H9 (cell line): ENCODE measurements around the gene MRPL52. TPM values are rescaled to one million over a fixed set of nuclear protein-coding genes. Genes with fewer than 3 reads are reported as not detected.

Experiments used
- DNase-seq: peaks from one replicate; pipeline ENCODE4 v3.0.0-alpha.2; 2017
- H2AFZ ChIP-seq: one replicate; pipeline ENCODE4 v1.6.1; 2013; ENCODE audit warnings: mild to moderate bottlenecking, low read length, control low read depth, moderate library complexity
- H2AK5ac ChIP-seq: 2 replicates; pipeline ENCODE4 v1.6.1; 2013; ENCODE audit warnings: low read length, control low read depth, mixed read lengths; ENCODE audit not compliant: insufficient read length
- H2BK120ac ChIP-seq: one replicate; pipeline ENCODE4 v1.6.1; 2013; ENCODE audit warnings: low read depth, mild to moderate bottlenecking, low read length, control low read depth, inconsistent platforms; ENCODE audit not compliant: poor library complexity, severe bottlenecking
- H2BK12ac ChIP-seq: 2 replicates; pipeline ENCODE4 v1.6.1; 2013; ENCODE audit warnings: low read length, control low read depth, mixed read lengths, low read depth; ENCODE audit not compliant: insufficient read length
- H2BK15ac ChIP-seq: 2 replicates; pipeline ENCODE4 v1.6.1; 2013; ENCODE audit warnings: low read depth, low read length, control low read depth
- H2BK20ac ChIP-seq: one replicate; pipeline ENCODE4 v1.6.1; 2013; ENCODE audit warnings: low read depth, mild to moderate bottlenecking, low read length, control low read depth, inconsistent platforms; ENCODE audit not compliant: poor library complexity, severe bottlenecking
- H2BK5ac ChIP-seq: 2 replicates; pipeline ENCODE4 v1.6.1; 2013; ENCODE audit warnings: low read length, control low read depth, mixed read lengths; ENCODE audit not compliant: insufficient read length
- H3K14ac ChIP-seq: 2 replicates; pipeline ENCODE4 v1.6.1; 2013; ENCODE audit warnings: low read length, control low read depth; ENCODE audit not compliant: insufficient read depth
- H3K18ac ChIP-seq: 2 replicates; pipeline ENCODE4 v1.6.1; 2013; ENCODE audit warnings: low read depth, mild to moderate bottlenecking, mixed read lengths, low read length, control low read depth; ENCODE audit not compliant: insufficient read length
- H3K23ac ChIP-seq: 2 replicates; pipeline ENCODE4 v1.6.1; 2013; ENCODE audit warnings: low read length, control low read depth, mixed read lengths, low read depth; ENCODE audit not compliant: insufficient read length
- H3K23me2 ChIP-seq: 2 replicates; pipeline ENCODE4 v1.6.1; 2013; ENCODE audit warnings: low read depth, mild to moderate bottlenecking, mixed read lengths, low read length, control low read depth; ENCODE audit not compliant: insufficient read length, poor library complexity, severe bottlenecking
- H3K27ac ChIP-seq: 2 replicates; pipeline ENCODE4 v1.5.1; 2013; ENCODE audit warnings: low read length, control low read depth, mixed read lengths, low read depth; ENCODE audit not compliant: insufficient read length
- H3K27me3 ChIP-seq: 2 replicates; pipeline ENCODE4 v1.6.1; 2013; ENCODE audit warnings: low read length, control low read depth, inconsistent platforms; ENCODE audit not compliant: insufficient read depth
- H3K4ac ChIP-seq: 2 replicates; pipeline ENCODE4 v1.6.1; 2013; ENCODE audit warnings: low read depth, mild to moderate bottlenecking, control low read depth, inconsistent platforms, low read length, moderate library complexity
- H3K4me1 ChIP-seq: 2 replicates; pipeline ENCODE4 v1.6.1; 2013; ENCODE audit warnings: low read length, control low read depth, inconsistent platforms; ENCODE audit not compliant: insufficient read depth
- H3K4me2 ChIP-seq: 2 replicates; pipeline ENCODE4 v1.6.1; 2013; ENCODE audit warnings: low read length, control low read depth, mixed read lengths; ENCODE audit not compliant: insufficient read length, insufficient read depth
- H3K56ac ChIP-seq: 2 replicates; pipeline ENCODE4 v1.6.1; 2013; ENCODE audit warnings: low read depth, mild to moderate bottlenecking, mixed read lengths, low read length, control low read depth; ENCODE audit not compliant: insufficient read length
- H3K79me1 ChIP-seq: 2 replicates; pipeline ENCODE4 v1.6.1; 2013; ENCODE audit warnings: low read depth, mild to moderate bottlenecking, moderate library complexity, low read length, control low read depth, inconsistent platforms; ENCODE audit not compliant: insufficient read depth, poor library complexity, severe bottlenecking
- H3K79me2 ChIP-seq: 2 replicates; pipeline ENCODE4 v1.6.1; 2013; ENCODE audit warnings: low read length, control low read depth, inconsistent platforms; ENCODE audit not compliant: insufficient read depth
- H3K9ac ChIP-seq: 2 replicates; pipeline ENCODE4 v1.6.1; 2013; ENCODE audit warnings: low read length, control low read depth, mixed read lengths; ENCODE audit not compliant: insufficient read length; ENCODE audit errors: extremely low read depth
- H3K9me3 ChIP-seq: one replicate; pipeline ENCODE4 v1.6.1; 2013; ENCODE audit warnings: low read depth, low read length, inconsistent platforms; ENCODE audit not compliant: control insufficient read depth
- H3T11ph ChIP-seq: one replicate; pipeline ENCODE4 v1.6.1; 2013; ENCODE audit warnings: mild to moderate bottlenecking, low read length, control low read depth, inconsistent platforms
- H4K20me1 ChIP-seq: one replicate; pipeline ENCODE4 v1.6.1; 2013; ENCODE audit not compliant: control insufficient read depth, insufficient read length, insufficient read depth
- H4K5ac ChIP-seq: 2 replicates; pipeline ENCODE4 v1.6.1; 2013; ENCODE audit warnings: low read depth, mild to moderate bottlenecking, mixed read lengths, low read length, control low read depth; ENCODE audit not compliant: insufficient read length
- H4K8ac ChIP-seq: replicated peaks from 2 replicates; pipeline ENCODE4 v1.6.1; 2013; ENCODE audit warnings: low read length, control low read depth, mixed read lengths, low read depth; ENCODE audit not compliant: insufficient read length
- H4K91ac ChIP-seq: 2 replicates; pipeline ENCODE4 v1.6.1; 2013; ENCODE audit warnings: low read depth, mild to moderate bottlenecking, moderate library complexity, mixed read lengths, low read length, control low read depth; ENCODE audit not compliant: insufficient read length
- H3K27ac Mint-ChIP-seq, 3 experiments: 2 replicates in 2 of 3; 3 replicates in 1 of 3; pipeline ENCODE4 v1.8.0; 2020 to 2021; ENCODE audit warnings: mixed read lengths in 3 of 3, mild to moderate bottlenecking in 1 of 3, moderate library complexity in 1 of 3
- H3K27me3 Mint-ChIP-seq: 2 replicates; pipeline ENCODE4 v1.8.0; 2021; ENCODE audit warnings: low read depth, mild to moderate bottlenecking, moderate library complexity, mixed read lengths
- H3K36me3 Mint-ChIP-seq, 3 experiments: 2 replicates in 2 of 3; 3 replicates in 1 of 3; pipeline ENCODE4 v1.8.0; 2020 to 2021; ENCODE audit warnings: low read depth in 3 of 3, mixed read lengths in 3 of 3; ENCODE audit not compliant: insufficient read depth in 1 of 3
- H3K4me1 Mint-ChIP-seq, 2 experiments: 2 replicates each; pipeline ENCODE4 v1.8.0; 2020; ENCODE audit warnings: mixed read lengths in 2 of 2
- H3K4me3 Mint-ChIP-seq, 2 experiments: 2 replicates in 1 of 2; 3 replicates in 1 of 2; pipeline ENCODE4 v1.8.0; 2020 to 2021; ENCODE audit warnings: mild to moderate bottlenecking in 2 of 2, mixed read lengths in 2 of 2, moderate library complexity in 1 of 2
- H3K9me3 Mint-ChIP-seq, 2 experiments: 2 replicates in 1 of 2; 3 replicates in 1 of 2; pipeline ENCODE4 v1.8.0; 2020; ENCODE audit warnings: mild to moderate bottlenecking in 2 of 2, mixed read lengths in 2 of 2, moderate library complexity in 1 of 2
- CTCF ChIP-seq: fragments of 200-600 bp; sonication (generic); conservative IDR thresholded peaks from 3 replicates; pipeline ENCODE4 v1.8.0; 2021; ENCODE audit warnings: antibody characterized with exemption, mild to moderate bottlenecking
- WGBS: extraction: QIAGEN DNeasy Blood & Tissue Kit; methylation state at CpG from one replicate; pipeline ENCODE4 v1.1.7; 2013; ENCODE audit warnings: missing lambda C conversion rate, low lambda C conversion rate, mixed read lengths; ENCODE audit not compliant: insufficient read length; ENCODE audit errors: extremely low coverage; 5-methylcytosine and 5-hydroxymethylcytosine counted together
- total RNA-seq: library from RNA; stranded (reverse); gene quantifications from 2 replicates; pipeline ENCODE4 v1.2.1, GENCODE V29; 2021

MRPL52 gene
- total RNA-seq, 1 experiment from 2014 or later = 190 TPM

DNA sequence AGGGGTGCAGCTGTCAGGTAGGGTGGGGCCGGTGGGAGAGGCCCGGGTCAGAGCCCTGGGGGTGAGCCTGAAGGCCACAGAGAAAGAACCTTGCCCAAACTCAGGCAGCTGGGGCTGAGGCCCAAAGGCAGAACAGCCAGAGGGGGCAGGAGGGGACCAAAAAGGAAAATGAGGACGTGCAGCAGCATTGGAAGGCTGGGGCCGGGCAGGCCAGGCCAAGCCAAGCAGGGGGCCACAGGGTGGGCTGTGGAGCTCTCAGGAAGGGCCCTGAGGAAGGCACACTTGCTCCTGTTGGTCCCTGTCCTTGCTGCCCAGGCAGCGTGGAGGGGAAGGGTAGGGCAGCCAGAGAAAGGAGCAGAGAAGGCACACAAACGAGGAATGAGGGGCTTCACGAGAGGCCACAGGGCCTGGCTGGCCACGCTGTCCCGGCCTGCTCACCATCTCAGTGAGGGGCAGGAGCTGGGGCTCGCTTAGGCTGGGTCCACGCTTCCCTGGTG, 17.2 kb downstream of the MRPL52 start:
- no peaks in the 10 kb centered on the region for H3K9me3 ChIP-seq
- no peak overlapping the region for H3K9ac ChIP-seq
- H3K4me2 ChIP-seq = no peak overlapping the region
- H3K23me2 ChIP-seq = no peaks in the 10 kb centered on the region
- H3K9me3 Mint-ChIP-seq = no peaks in the 10 kb centered on the region
- WGBS = no CpG with 5 or more reads among the region's 11 CpGs
- H3K4me3 Mint-ChIP-seq = no peak overlapping the region
- no peak overlapping the region for H3K18ac ChIP-seq
- peaks cover 23 to 28% of the 10 kb centered on the region in 2 experiments for H3K4me1 Mint-ChIP-seq
- peaks cover 2% of the 10 kb centered on the region; the same call in 1 of the 2 replicates for H3K4me1 ChIP-seq
- H2AFZ ChIP-seq = no peak overlapping the region
- no peak overlapping the region for H2BK120ac ChIP-seq
- H3K4ac ChIP-seq = no peak overlapping the region
- no peak for DNase-seq
- H3K79me1 ChIP-seq = no peaks in the 10 kb centered on the region
- no peak overlapping the region for H3K14ac ChIP-seq
- H4K91ac ChIP-seq = no peak overlapping the region
- H2AK5ac ChIP-seq = no peak overlapping the region
- H4K5ac ChIP-seq = no peak overlapping the region
- H3K56ac ChIP-seq = no peak overlapping the region
- peaks cover 14 to 46% (median 45%) of the 10 kb centered on the region in 3 experiments for H3K36me3 Mint-ChIP-seq
- H3K79me2 ChIP-seq = no peaks in the 10 kb centered on the region
- TF ChIP-seq CTCF = no peak
- no peak overlapping the region for H3T11ph ChIP-seq
- H3K27ac Mint-ChIP-seq = peak overlapping the region in 2 of 3 experiments; percentile 31 to 57; a peak in 2 of 7 replicates
- H3K27ac ChIP-seq = no peak overlapping the region
- no peak overlapping the region for H2BK20ac ChIP-seq
- H3K23ac ChIP-seq = no peak overlapping the region
- H2BK5ac ChIP-seq = no peak overlapping the region
- H4K20me1 ChIP-seq = no peaks in the 10 kb centered on the region
- H2BK12ac ChIP-seq = no peak overlapping the region
- H3K27me3 Mint-ChIP-seq = no peaks in the 10 kb centered on the region; the same call in 1 of the 2 replicates
- H4K8ac ChIP-seq = no peak overlapping the region
- no peaks in the 10 kb centered on the region for H3K27me3 ChIP-seq
- no peak overlapping the region for H2BK15ac ChIP-seq
